ENCODE data around the gene ALB.

- TF ChIP-seq CTCF (IDR thresholded peaks at IDR 0.05) = no peak
- TF ChIP-seq POLR2A (IDR thresholded peaks at IDR 0.05) = no peak
These were observed 34.6 kb downstream of the ALB start for GRCh38 chr4:73438582-73439215.

Data from thyroid gland (tissue), 4 donors.